ENCODE results near the gene OTUD3. TPM values are rescaled to one million over a fixed set of nuclear protein-coding genes. Genes with fewer than 3 reads are reported as not detected.

Gene OTUD3
- total and polyA plus RNA-seq, 2 of the 4 experiments (the other 2 are of a cell fraction) = 2.9 to 3.1 TPM

DNA sequence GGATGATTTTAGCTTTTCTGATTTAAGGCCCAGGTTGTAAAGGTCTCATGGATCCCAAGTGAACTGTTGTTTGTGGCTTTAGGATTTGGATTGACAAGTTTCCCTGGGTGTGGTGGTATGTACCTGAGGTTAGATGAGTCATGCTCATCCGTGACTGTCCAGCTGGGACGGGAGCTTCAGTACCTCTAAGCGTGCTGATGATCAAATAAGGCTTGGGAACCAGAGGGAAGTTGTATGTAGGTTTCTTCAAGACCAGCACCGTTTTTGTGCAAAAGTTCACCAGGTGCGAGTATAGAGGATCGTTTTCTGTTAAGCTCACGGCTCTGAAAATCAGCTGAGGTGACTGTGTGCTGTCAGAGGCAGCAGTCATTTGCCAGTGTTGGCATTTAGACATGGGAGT lies 21.4 kb downstream of the OTUD3 start:
- 92% methylated on average over 7 of the region's 7 CpGs; no CpG with 5 or more reads in 1 of the 2 experiments for WGBS, 2 experiments (ENCODE audit: extremely low coverage in 2 of 2, insufficient read length in 1 of 2)
- intact Hi-C loops (cut with micrococcal nuclease) = no loop called here

More for the DNA sequence above, 21.4 kb downstream of the OTUD3 start:
- peaks cover 4% of the 10 kb centered on the region; the same call in 1 of the 2 replicates for H3K9me1 ChIP-seq (ENCODE audit: insufficient read depth, low read length)
- no peak overlapping the region for H3K23ac ChIP-seq (ENCODE audit: low read depth, low read length)
- H3K36me3 ChIP-seq (ENCODE audit: control insufficient read depth, insufficient read depth, low read length) = peaks cover 29% of the 10 kb centered on the region
- ATAC-seq (ENCODE audit: low read depth) = no peak
- TF ChIP-seq MXI1 (IDR thresholded peaks at IDR 0.05; ENCODE audit: borderline replicate concordance, low read depth, low read length) (no peak), RAD21 (IDR thresholded peaks at IDR 0.05; ENCODE audit: low read length) (no peak), RCOR1 (IDR thresholded peaks at IDR 0.05; ENCODE audit: insufficient replicate concordance, low read length) (no peak), NFE2L2 (IDR thresholded peaks at IDR 0.05; ENCODE audit: low read depth, low read length) (no peak), CHD1 (IDR thresholded peaks at IDR 0.05; ENCODE audit: low read depth, low read length) (no peak), MAZ (IDR thresholded peaks at IDR 0.05; ENCODE audit: borderline replicate concordance, low read depth, low read length) (no peak), BHLHE40 (IDR thresholded peaks at IDR 0.05; ENCODE audit: low read depth, low read length) (no peak), SMC3 (IDR thresholded peaks at IDR 0.05; ENCODE audit: low read depth, low read length) (no peak), FOS (IDR thresholded peaks at IDR 0.05; ENCODE audit: low read depth, low read length) (no peak), CEBPB (IDR thresholded peaks at IDR 0.05; ENCODE audit: low read depth, low read length) (no peak), RFX5 (IDR thresholded peaks at IDR 0.05; ENCODE audit: low read depth, low read length) (no peak), POLR2A (IDR thresholded peaks at IDR 0.05; ENCODE audit: low read depth, low read length) (no peak), MAFK (IDR thresholded peaks at IDR 0.05; ENCODE audit: low read depth, low read length) (no peak)
- TF ChIP-seq, protein P1, sequence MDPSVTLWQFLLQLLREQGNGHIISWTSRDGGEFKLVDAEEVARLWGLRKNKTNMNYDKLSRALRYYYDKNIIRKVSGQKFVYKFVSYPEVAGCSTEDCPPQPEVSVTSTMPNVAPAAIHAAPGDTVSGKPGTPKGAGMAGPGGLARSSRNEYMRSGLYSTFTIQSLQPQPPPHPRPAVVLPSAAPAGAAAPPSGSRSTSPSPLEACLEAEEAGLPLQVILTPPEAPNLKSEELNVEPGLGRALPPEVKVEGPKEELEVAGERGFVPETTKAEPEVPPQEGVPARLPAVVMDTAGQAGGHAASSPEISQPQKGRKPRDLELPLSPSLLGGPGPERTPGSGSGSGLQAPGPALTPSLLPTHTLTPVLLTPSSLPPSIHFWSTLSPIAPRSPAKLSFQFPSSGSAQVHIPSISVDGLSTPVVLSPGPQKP (IDR thresholded peaks at IDR 0.05; ENCODE audit: borderline replicate concordance, low read depth, low read length) = no peak
- TF ChIP-seq, protein P2, sequence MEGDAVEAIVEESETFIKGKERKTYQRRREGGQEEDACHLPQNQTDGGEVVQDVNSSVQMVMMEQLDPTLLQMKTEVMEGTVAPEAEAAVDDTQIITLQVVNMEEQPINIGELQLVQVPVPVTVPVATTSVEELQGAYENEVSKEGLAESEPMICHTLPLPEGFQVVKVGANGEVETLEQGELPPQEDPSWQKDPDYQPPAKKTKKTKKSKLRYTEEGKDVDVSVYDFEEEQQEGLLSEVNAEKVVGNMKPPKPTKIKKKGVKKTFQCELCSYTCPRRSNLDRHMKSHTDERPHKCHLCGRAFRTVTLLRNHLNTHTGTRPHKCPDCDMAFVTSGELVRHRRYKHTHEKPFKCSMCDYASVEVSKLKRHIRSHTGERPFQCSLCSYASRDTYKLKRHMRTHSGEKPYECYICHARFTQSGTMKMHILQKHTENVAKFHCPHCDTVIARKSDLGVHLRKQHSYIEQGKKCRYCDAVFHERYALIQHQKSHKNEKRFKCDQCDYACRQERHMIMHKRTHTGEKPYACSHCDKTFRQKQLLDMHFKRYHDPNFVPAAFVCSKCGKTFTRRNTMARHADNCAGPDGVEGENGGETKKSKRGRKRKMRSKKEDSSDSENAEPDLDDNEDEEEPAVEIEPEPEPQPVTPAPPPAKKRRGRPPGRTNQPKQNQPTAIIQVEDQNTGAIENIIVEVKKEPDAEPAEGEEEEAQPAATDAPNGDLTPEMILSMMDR (conservative IDR thresholded peaks at IDR 0.05; ENCODE audit: low read depth, low read length) = no peak
- TF ChIP-seq, protein P3, sequence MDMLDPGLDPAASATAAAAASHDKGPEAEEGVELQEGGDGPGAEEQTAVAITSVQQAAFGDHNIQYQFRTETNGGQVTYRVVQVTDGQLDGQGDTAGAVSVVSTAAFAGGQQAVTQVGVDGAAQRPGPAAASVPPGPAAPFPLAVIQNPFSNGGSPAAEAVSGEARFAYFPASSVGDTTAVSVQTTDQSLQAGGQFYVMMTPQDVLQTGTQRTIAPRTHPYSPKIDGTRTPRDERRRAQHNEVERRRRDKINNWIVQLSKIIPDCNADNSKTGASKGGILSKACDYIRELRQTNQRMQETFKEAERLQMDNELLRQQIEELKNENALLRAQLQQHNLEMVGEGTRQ (IDR thresholded peaks at IDR 0.05; ENCODE audit: low read depth, low read length) = no peak
- no peak overlapping the region for H4K8ac ChIP-seq (ENCODE audit: low read depth in 2 of 2, low read length in 2 of 2)
- dilution Hi-C loops (cut with HindIII; ENCODE audit: low sequenced_read_pairs, unreplicated experiment) (no loop called here), in situ Hi-C loops (cut with MboI; ENCODE audit: low sequenced_read_pairs) (no loop called here)
- POLR2A ChIA-PET (ENCODE audit: unreplicated experiment) = no interaction called here
- H3K9ac ChIP-seq (ENCODE audit: low read depth, low read length) = no peak overlapping the region
- no peaks in the 10 kb centered on the region for H4K20me1 ChIP-seq (ENCODE audit: insufficient read depth, low read length)
- no peak overlapping the region for H4K91ac ChIP-seq (ENCODE audit: insufficient read depth, low read depth, low read length)
- BruUV-seq (replicated peaks) = no TSS peak
- no peak overlapping the region for H4K5ac ChIP-seq (ENCODE audit: low read depth, low read length)
- H3K27me3 ChIP-seq (ENCODE audit: control insufficient read depth, insufficient read depth, low read length) = no peaks in the 10 kb centered on the region
- no peak for DNase-seq
- H2BK15ac ChIP-seq (ENCODE audit: low read depth, low read length) = no peak overlapping the region
- CTCF ChIA-PET = no interaction called here
- no peak overlapping the region for H3K27ac ChIP-seq (ENCODE audit: insufficient read depth, low read length)
- no peaks in the 10 kb centered on the region for H3K4me1 ChIP-seq (ENCODE audit: control insufficient read depth, insufficient read depth, low read length)
- no peak overlapping the region for H3K4me2 ChIP-seq (ENCODE audit: low read depth, low read length)
- H3K4me3 ChIP-seq (ENCODE audit: insufficient read depth, low read depth, low read length) = no peak overlapping the region
- no peak overlapping the region for H2BK120ac ChIP-seq (ENCODE audit: low read depth, low read length)
- H2AK9ac ChIP-seq (replicated peaks; ENCODE audit: low read depth, low read length, poor library complexity) = no peak overlapping the region
- H3K14ac ChIP-seq (replicated peaks; ENCODE audit: low read depth, low read length) = no peak overlapping the region
- peaks cover 6 to 11% of the 10 kb centered on the region in 2 experiments; a peak in 3 of 4 replicates for H3K79me1 ChIP-seq (ENCODE audit: low read depth in 1 of 2, low read length in 2 of 2)
- no peak overlapping the region for H3K56ac ChIP-seq (ENCODE audit: extremely low read depth, insufficient read depth, low read length)
- no peak overlapping the region for H2AK5ac ChIP-seq (ENCODE audit: low read depth, low read length)
- no peak overlapping the region for H2BK5ac ChIP-seq (ENCODE audit: low read depth, low read length, poor library complexity, severe bottlenecking)
- no peak overlapping the region for H3K4ac ChIP-seq (ENCODE audit: low read depth, low read length)
- no peaks in the 10 kb centered on the region for H3K9me3 ChIP-seq (ENCODE audit: control insufficient read depth, insufficient read depth, low read length)
- no peak overlapping the region for H2BK20ac ChIP-seq (ENCODE audit: low read depth, low read length)
- no peak overlapping the region for H2AFZ ChIP-seq (replicated peaks; ENCODE audit: low read length, poor library complexity)
- no peak overlapping the region for H3K18ac ChIP-seq (ENCODE audit: low read depth, low read length)

Measured in IMR-90 (cell line).